Right lobe of liver (tissue), 6 donors: Measurements from ENCODE around the gene RAD18. TPM values are rescaled to one million over a fixed set of nuclear protein-coding genes. Genes with fewer than 3 reads are reported as not detected.

Experiments
- ATAC-seq, 4 donors: fragments of 200-7000 bp; cut with Tn5 transposase; one replicate each; pipeline ENCODE4 v1.9.1; 2020; ENCODE audit warnings: mild to moderate bottlenecking in 4 of 4, moderate library complexity in 4 of 4
- DNase-seq, 3 donors: peaks; one replicate each; pipeline ENCODE4 v3.0.0-alpha.2; 2020
- H3K27ac ChIP-seq, 3 donors: fragments of 200-600 bp; one replicate each; pipeline ENCODE4 v1.8.0; 2022
- H3K27me3 ChIP-seq, 2 donors: fragments of 200-600 bp; one replicate each; pipeline ENCODE4 v1.8.0; 2022
- H3K36me3 ChIP-seq, 4 donors: fragments of 200-600 bp; sonication (generic) in 1 of 4; one replicate each; pipeline versions ENCODE4 v1.5.1 to v1.8.0; 2017 to 2022; ENCODE audit warnings: control low read depth in 1 of 4
- H3K4me1 ChIP-seq, 4 donors: fragments of 200-600 bp; sonication (generic) in 1 of 4; one replicate each; pipeline versions ENCODE4 v1.5.1 to v1.8.0; 2017 to 2022; ENCODE audit warnings: control low read depth in 1 of 4
- H3K4me3 ChIP-seq, 3 donors: fragments of 200-600 bp; one replicate each; pipeline ENCODE4 v1.8.0; 2022
- H3K9me3 ChIP-seq, 4 donors: fragments of 200-600 bp; sonication (generic) in 1 of 4; one replicate each; pipeline versions ENCODE4 v1.5.1 to v1.8.0; 2017 to 2022; ENCODE audit warnings: control low read depth in 1 of 4
- POLR2A ChIP-seq: fragments of 450-650 bp; IDR thresholded peaks from one replicate; pipeline ENCODE4 v1.6.1; 2017; ENCODE audit warnings: antibody characterized with exemption, mild to moderate bottlenecking
- WGBS: methylation state at CpG from one replicate; pipeline ENCODE4 v1.1.6; 2018; ENCODE audit warnings: low coverage, low lambda C conversion rate; ENCODE audit not compliant: insufficient coverage; ENCODE audit errors: missing lambda C conversion rate; 5-methylcytosine and 5-hydroxymethylcytosine counted together
- intact Hi-C, 2 donors: fragments of 100-400 bp; cut with DNase I; formaldehyde crosslinking; loops; one replicate each; pipeline versions ENCODE4 v1.11.2 to v1.14.1; 2022
- total RNA-seq, 6 experiments: library from RNA; depleted of rRNA in 2 of 6; stranded (reverse); fragments of >200 nt in 2 of 6; fragmentation: NEBNext Ultra II Directional in 3 of 6; extraction: Animal tissue kit (Norgen Biotek cat#: 25700) in 3 of 6; gene quantifications; one replicate each; pipeline versions ENCODE4 v1.1.0 to v1.2.4, GENCODE V29; 2016 to 2023
- TF ChIP-seq, protein P1 (sequence below), 4 donors: fragments of 200-600 bp in 3 of 4; fragments of 450-650 bp in 1 of 4; IDR thresholded peaks; one replicate each; pipeline versions ENCODE4 v1.5.1 to v1.8.0; 2016 to 2022; ENCODE audit warnings: antibody characterized with exemption in 4 of 4, mild to moderate bottlenecking in 2 of 4
- donor health status: DM: no; HTN: yes; CAD: no.
- donor health status: DM: no; HTN: no; CAD: no.
- donor health status: DM: no; HTN: no; CAD: no.
- donor health status: DM: no; HTN: yes; CAD: no.
- donor health status: DM: no; HTN: yes; CAD: no.

The RAD18 gene
- total RNA-seq, 6 experiments from 2014 or later: 1.9 to 5.1 (median 4.3) TPM

- H3K36me3 ChIP-seq: no peaks in the 10 kb centered on the region
- H3K9me3 ChIP-seq: no peaks in the 10 kb centered on the region
- no peaks in the 10 kb centered on the region for H3K4me1 ChIP-seq
- 61% methylated on average over 10 of the region's 16 CpGs for WGBS
- TF ChIP-seq, protein P1, sequence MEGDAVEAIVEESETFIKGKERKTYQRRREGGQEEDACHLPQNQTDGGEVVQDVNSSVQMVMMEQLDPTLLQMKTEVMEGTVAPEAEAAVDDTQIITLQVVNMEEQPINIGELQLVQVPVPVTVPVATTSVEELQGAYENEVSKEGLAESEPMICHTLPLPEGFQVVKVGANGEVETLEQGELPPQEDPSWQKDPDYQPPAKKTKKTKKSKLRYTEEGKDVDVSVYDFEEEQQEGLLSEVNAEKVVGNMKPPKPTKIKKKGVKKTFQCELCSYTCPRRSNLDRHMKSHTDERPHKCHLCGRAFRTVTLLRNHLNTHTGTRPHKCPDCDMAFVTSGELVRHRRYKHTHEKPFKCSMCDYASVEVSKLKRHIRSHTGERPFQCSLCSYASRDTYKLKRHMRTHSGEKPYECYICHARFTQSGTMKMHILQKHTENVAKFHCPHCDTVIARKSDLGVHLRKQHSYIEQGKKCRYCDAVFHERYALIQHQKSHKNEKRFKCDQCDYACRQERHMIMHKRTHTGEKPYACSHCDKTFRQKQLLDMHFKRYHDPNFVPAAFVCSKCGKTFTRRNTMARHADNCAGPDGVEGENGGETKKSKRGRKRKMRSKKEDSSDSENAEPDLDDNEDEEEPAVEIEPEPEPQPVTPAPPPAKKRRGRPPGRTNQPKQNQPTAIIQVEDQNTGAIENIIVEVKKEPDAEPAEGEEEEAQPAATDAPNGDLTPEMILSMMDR (IDR thresholded peaks at IDR 0.05): no peak
- TF ChIP-seq POLR2A: no peak
- no peak overlapping the region for H3K4me3 ChIP-seq
- intact Hi-C loops: no loop called here
- no peaks in the 10 kb centered on the region for H3K27me3 ChIP-seq
- ATAC-seq: peak in 3 of 4 donors; percentile 21 to 39 (median 38)
- H3K27ac ChIP-seq: no peak overlapping the region
- DNase-seq: no peak
These were observed 98.6 kb downstream of the RAD18 start for GRCh38 chr3:8864402-8865350.

- H3K27me3 ChIP-seq: no peaks in the 10 kb centered on the region
- no peak for DNase-seq
- H3K27ac ChIP-seq: no peak overlapping the region
- ATAC-seq: no peak
- TF ChIP-seq POLR2A: no peak
- TF ChIP-seq, protein P1 (IDR thresholded peaks at IDR 0.05): no peak
- H3K9me3 ChIP-seq: no peaks in the 10 kb centered on the region
- no peaks in the 10 kb centered on the region for H3K4me1 ChIP-seq
- H3K36me3 ChIP-seq: no peaks in the 10 kb centered on the region
- H3K4me3 ChIP-seq: no peak overlapping the region
- WGBS: 60% methylated on average over 1 of the region's 4 CpGs
- intact Hi-C loops: no loop called here
These were observed 99.4 kb downstream of the RAD18 start for GRCh38 chr3:8863891-8864290.

DNA sequence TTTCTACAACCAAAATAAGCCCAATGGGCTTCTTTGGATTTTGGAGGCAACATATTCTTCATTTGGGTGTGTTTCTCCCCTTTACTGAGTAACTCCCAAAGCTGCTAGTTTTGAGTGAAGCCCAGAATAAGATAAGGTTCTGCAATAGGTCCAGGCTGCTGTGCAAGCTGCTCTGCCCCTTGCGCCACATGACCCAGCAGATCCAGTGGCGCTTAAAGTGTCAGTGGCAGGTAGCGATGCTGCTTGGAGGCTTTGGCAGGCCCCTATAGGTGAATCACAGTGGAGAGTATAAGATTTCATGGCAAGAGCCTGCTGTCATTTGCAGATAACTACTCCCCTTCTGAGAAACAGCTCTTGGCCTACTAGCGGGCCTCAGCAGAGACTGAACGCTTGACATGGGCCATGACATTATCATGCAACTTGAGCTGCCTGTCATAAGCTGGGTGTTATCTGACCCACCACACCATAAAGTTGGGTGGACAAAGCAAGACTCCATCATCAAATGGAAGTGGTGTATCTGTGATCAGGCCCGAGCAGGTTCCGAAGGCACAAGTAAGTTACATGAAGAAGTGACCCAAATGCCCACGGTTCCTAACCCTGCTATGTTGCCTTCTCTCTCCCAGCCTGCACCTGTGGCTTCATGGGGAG, 105.4 kb downstream of the RAD18 start:
- ATAC-seq: no peak
- DNase-seq: no peak
- TF ChIP-seq, protein P1 (IDR thresholded peaks at IDR 0.05): no peak
- TF ChIP-seq POLR2A: no peak
- no peaks in the 10 kb centered on the region for H3K27me3 ChIP-seq
- H3K36me3 ChIP-seq: no peaks in the 10 kb centered on the region
- no peak overlapping the region for H3K27ac ChIP-seq
- no peaks in the 10 kb centered on the region for H3K9me3 ChIP-seq
- intact Hi-C loops: no loop called here
- WGBS: 100% methylated on average over 4 of the region's 8 CpGs
- no peaks in the 10 kb centered on the region for H3K4me1 ChIP-seq
- no peak overlapping the region for H3K4me3 ChIP-seq

- Histone ChIP-seq H3K9me3 (no peaks in the 10 kb centered on the region), H3K36me3 (no peaks in the 10 kb centered on the region), H3K4me1 (no peaks in the 10 kb centered on the region), H3K27me3 (no peaks in the 10 kb centered on the region), H3K27ac (no peak overlapping the region), H3K4me3 (no peak overlapping the region)
- intact Hi-C loops: no loop called here
- 78% methylated on average over 1 of the region's 1 CpG for WGBS
- TF ChIP-seq POLR2A: no peak
- TF ChIP-seq, protein P1 (IDR thresholded peaks at IDR 0.05): no peak
- no peak for DNase-seq
- ATAC-seq: no peak
These were observed 106.6 kb downstream of the RAD18 start for GRCh38 chr3:8856721-8857120.
